ENCODE data around the gene TMTC4.
"Not testable (repeated sequence)": the region's sequence is repeated elsewhere in the genome, so short reads cannot be mapped to it uniquely, and the experiment has no call there.

TMTC4 gene

DNA sequence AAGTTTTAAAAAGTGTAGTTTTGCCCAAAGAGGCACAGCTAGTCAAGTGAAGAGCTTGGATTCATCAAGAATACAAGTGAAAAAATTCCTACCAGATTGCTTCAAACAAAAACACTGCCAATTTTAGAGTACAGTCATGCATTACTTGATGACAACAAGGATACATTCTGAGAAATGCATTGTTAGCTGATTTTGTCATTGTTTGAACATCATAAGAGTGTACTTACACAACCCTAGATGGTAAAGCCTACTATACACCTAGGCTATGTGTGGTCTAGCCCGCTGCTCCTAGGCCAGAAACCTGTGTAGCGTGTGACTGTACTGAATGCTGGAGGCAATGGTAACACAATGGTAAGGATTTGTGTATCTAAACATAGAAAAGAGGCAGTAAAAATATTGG is 41.1 kb downstream of the TMTC4 start:
- in situ Hi-C loops (cut with HindIII; ENCODE audit: low sequenced_read_pairs) = no loop called here

DNA sequence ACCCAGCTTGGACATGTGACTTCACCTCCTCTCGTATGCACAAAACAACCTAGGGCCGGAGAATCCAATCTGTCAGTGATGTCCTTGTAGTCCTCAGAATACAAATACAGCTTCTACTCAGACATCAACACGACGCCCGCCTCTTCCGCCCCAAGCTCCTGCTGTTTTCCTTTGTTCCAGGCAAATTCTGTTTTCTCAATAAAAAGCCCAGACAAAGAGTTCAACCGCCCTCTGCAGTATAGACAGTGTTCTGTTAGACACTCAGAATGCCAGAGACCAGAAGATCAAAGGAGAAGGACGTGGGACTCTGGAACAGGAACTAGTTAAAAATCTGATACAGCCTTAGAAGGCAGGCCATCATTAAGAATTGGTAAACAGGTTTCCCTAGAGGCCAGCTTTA is 44.0 kb downstream of the TMTC4 start:
- in situ Hi-C loops (cut with HindIII; ENCODE audit: low sequenced_read_pairs) = no loop called here

- in situ Hi-C loops (cut with HindIII; ENCODE audit: low sequenced_read_pairs) = no loop called here
These were observed 47.5 kb downstream of the TMTC4 start for GRCh38 chr13:100627120-100627519.

GRCh38 chr13:100625447-100625846 is 49.1 kb downstream of the TMTC4 start:
- in situ Hi-C loops (cut with HindIII; ENCODE audit: low sequenced_read_pairs) = no loop called here

DNA sequence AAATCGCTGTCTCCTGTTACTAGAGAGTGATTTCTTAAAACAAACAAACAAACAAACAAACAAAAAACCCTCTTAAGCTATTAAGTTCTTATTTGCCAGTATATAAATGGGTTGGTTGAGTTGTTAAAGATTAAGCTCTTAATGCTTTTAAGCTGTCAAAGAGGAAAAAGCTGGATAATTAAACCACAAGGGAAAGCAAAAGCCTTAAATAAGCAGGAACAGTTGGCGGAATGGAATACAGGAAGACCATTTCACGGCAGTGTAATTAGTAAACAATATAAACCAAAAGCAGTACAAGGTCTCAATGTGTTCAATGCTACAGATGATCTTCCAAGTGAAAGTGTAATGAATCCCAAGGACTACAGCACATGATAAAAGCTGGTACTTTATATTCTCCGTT is 53.8 kb downstream of the TMTC4 start:
- in situ Hi-C loops (cut with HindIII; ENCODE audit: low sequenced_read_pairs) = no loop called here

DNA sequence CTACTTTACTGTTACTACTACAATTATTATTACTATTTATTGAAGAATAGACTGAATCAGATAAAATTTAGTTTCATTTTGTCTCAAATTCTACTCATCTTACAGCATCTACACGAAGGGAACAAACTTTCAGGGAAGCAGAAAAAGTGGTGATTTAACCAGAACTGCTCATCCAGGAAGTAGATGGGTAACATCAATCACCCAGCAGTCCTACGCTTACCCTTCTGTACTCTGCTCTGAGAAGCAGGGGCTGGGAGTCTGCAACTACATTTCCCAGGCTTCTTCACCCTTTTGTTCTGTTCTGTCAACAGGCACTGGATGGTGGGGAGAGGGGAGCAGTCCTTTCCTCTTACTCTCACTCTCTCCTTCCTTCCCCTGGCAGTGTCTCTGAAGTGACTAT is 54.7 kb downstream of the TMTC4 start:
- in situ Hi-C loops (cut with HindIII; ENCODE audit: low sequenced_read_pairs) = no loop called here

DNA sequence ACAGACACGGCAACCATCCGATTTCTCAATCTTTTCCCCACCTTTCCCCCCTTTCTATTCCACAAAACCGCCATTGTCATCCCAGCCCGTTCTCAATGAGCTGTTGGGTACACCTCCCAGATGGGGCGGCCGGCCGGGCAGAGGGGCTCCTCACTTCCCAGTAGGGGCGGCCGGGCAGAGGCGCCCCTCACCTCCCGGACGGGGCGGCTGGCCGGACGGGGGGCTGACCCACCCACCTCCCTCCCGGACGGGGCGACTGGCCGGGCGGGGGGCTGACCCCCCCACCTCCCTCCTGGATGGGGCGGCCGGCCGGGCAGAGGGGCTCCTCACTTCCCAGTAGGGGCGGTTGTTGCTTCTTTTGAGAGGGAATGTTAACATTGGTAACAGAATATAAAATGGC is 55.7 kb downstream of the TMTC4 start:
- in situ Hi-C loops (cut with HindIII; ENCODE audit: low sequenced_read_pairs) = not testable (repeated sequence)

DNA sequence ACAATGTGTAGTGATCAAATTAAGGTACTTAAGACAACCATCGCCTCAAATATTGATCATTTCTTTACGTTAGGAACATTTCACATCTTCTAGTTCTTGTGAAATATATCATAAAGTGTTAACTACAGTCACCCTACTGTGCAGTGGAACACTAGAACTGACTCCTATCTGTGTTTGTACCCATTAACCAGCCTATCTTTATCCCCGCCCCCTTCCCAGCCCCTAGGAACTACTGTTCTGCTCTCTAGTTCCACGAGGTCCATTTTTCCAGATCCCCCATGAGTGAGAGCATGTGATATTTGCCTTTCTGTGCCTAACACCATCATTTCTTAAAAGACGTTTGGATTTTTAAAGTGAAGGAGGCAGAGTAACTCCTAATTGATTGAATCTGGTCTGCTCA is 61.6 kb downstream of the TMTC4 start:
- in situ Hi-C loops (cut with HindIII; ENCODE audit: low sequenced_read_pairs) = no loop called here

DNA sequence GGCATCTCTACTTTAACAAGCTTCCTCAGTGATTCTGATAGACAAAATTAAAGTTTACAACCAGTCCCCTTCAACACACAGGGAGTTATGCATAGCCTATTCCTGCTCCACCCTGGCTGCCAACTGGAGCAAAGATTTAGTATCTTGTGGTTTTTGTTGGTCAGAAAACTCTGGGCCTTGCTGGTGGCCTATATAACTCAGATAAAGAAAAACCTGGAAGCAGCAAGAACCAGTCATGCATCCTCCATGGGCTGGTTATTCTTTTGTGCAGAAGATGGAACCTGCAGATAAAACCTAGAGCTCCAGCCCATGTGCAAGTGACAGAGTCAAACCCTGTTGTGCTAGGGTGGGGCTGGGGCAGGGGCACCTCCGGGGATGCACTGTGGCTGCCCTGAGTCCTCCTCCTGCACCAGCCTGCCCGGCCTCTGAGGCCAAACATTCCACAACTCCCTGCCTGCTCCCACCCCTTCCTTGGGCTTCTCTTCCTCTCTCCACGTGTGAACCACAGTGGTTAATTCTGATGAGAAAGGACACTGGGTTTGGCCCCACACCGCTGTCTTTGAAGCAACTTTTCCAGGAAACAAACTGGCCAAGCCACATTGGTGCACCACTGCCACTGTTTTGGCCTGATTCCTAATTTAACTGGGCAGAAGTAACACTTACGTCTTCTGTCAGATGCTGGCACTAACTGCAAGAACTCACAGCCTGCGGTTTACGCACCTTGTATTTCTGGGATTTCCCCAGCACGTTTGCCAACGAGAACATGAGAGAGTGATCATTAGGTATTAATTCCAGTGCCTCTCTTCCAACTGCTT is 62.7 kb downstream of the TMTC4 start:
- in situ Hi-C loops (cut with HindIII; ENCODE audit: low sequenced_read_pairs) = no loop called here

GRCh38 chr13:100610391-100611347 is 63.9 kb downstream of the TMTC4 start:
- in situ Hi-C loops (cut with HindIII; ENCODE audit: low sequenced_read_pairs) = no loop called here

DNA sequence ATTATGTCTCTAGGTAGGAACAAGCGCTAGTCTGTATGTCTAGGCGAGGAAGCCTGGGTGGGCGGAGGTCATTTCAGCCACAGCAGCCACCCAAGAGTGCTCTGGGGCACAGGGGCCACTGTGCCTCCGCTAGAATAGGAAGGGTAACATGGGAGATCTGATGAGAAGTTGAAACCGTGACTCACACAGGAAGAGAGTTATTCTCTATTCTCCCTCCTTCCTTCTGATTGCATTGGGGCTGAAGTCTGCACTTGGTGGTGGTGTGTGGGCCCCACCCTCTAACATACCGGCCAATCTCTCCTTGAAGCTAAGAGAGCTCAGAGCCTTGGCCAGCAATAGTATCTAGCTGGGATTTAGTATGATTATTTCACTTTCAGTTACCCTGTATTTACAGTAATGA is 65.7 kb downstream of the TMTC4 start:
- in situ Hi-C loops (cut with HindIII; ENCODE audit: low sequenced_read_pairs) = no loop called here

DNA sequence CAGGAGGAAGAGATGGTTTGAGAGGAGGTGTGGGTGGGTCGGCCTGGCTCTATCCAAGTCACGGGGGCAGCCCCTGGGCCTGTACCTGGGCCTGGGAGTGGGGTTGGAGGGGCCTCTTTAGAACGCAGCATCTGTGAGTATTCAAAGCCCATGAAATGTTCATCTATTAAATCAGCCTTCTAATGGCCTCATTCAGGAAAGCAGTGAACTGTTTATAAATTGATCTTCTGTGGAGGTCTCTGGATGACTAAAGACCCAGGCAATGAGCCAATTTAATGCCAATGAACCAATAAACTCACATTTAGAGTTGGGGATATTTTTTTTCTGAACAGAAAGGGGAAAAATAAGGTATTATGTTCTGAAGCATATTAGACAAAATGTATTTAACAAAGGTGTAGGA is 66.1 kb downstream of the TMTC4 start:
- in situ Hi-C loops (cut with HindIII; ENCODE audit: low sequenced_read_pairs) = no loop called here

DNA sequence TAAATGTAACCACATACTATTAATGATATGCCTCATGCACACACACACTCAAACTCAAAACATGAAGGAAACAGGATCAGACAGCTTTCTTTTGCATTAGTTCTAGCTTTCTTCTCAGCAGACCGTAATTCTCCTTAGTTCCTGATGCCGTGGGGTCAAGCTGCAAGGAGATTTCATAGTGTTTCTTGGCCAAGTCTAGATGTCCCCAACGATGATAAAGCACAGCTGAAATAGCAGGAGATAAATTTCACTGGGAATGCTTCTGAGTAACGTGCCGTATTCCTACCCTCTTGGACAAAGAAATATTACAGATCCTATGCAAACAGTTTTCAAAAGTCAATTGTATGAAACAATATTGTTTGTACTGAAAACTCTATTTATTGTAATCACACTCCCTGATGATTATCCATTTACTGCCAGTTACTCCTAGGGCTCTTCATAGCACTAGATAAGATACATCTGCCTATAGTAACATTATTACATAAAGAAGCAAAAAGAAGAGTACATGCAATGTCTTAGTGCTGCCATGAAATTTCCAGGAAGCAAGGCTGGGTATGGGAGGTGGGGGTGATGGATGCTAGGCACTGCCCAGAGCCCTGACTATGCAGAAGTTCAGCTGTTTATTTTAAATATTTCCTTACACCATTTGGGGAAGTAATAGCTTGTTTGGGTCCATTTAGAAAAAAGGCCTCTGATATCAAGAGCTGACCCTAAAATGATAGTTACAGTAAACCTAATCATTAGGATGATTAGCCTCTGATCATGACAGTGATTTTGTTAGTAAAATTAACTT is 69.5 kb downstream of the TMTC4 start:
- in situ Hi-C loops (cut with HindIII; ENCODE audit: low sequenced_read_pairs) = no loop called here

- in situ Hi-C loops (cut with HindIII; ENCODE audit: low sequenced_read_pairs) = no loop called here
These were observed 72.0 kb downstream of the TMTC4 start for GRCh38 chr13:100602493-100603111.

GRCh38 chr13:100601716-100602115 is 72.9 kb downstream of the TMTC4 start:
- in situ Hi-C loops (cut with HindIII; ENCODE audit: low sequenced_read_pairs) = no loop called here

GRCh38 chr13:100600915-100601314 is 73.7 kb downstream of the TMTC4 start:
- in situ Hi-C loops (cut with HindIII; ENCODE audit: low sequenced_read_pairs) = no loop called here

GRCh38 chr13:100600461-100600860 is 74.1 kb downstream of the TMTC4 start:
- in situ Hi-C loops (cut with HindIII; ENCODE audit: low sequenced_read_pairs) = no loop called here

DNA sequence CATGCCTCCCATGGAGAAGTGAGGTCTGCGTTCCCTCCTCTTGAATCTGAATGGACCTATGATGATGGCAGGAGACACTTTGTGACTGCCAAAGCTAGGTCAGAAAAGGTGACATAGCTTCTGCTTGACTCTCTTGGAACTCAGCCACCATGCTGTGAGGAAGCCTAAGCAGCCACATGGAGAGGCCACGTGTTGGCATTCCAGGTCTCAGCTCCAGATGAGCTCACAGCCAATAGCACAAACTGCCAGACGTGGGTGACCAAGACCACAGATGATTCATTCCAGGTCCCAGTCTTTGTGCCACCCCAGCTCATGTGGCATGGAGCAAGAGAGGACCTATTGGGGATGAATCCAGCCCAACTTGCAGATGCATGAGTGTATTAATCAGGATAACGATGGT is 77.3 kb downstream of the TMTC4 start:
- in situ Hi-C loops (cut with HindIII; ENCODE audit: low sequenced_read_pairs) = no loop called here

GRCh38 chr13:100596516-100596915 is 78.1 kb downstream of the TMTC4 start:
- in situ Hi-C loops (cut with HindIII; ENCODE audit: low sequenced_read_pairs) = no loop called here

DNA sequence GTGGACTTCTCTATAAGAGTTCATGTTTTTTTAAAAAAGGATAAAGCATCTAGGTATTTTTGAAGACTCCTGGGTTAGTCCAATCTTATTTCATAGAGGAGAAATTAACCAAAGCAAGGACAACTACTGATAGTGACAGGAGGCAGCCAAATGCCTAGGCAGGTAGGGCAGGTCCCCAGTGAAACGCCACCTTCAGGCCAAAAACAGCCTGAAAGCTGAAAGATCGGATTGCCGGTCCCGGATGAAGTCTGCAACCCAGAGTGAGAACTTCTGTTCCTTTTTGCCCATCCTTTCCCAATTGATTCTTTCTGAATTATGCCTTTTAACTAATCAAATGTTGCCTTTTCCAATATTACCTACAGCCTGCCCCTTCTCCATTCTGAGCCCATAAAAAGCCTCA is 79.9 kb downstream of the TMTC4 start:
- in situ Hi-C loops (cut with HindIII; ENCODE audit: low sequenced_read_pairs) = no loop called here

DNA sequence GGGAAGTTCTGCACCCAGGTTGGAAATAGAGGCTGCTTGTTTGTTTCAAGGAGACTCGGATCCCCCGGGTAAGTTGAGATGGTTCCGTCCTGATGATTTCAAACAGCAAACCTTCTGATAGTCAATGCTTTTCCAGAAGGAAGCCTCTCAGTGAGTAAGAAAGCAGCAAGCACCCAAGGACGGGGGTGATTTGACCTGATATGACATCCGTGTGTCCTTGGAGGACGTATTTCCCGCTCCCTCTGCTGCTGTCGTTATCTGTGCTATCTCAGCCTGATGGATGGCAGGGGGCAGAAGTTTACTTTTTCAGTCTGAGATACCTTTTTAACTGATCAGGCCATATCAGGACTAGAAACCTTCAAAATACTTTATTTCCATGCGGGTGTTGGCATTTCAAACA is 80.3 kb downstream of the TMTC4 start:
- in situ Hi-C loops (cut with HindIII; ENCODE audit: low sequenced_read_pairs) = no loop called here
